Calu3 (cell line): ENCODE measurements around the gene TMEM134. TPM values are rescaled to one million over a fixed set of nuclear protein-coding genes. Genes with fewer than 3 reads are reported as not detected.
"Not testable (repeated sequence)": the region's sequence is repeated elsewhere in the genome, so short reads cannot be mapped to it uniquely, and the experiment has no call there.

Source experiments
- BruUV-seq: library from RNA; stranded (reverse); fragments of 400-500 nt; replicated peaks from 2 replicates; lab custom pipeline; 2021; lab: Mats Ljungman, UMichigan
- CTCF ChIA-PET: fragments of 300-600 bp; sonication (Branson Sonifier 250); formaldehyde crosslinking; loops from one replicate; lab custom pipeline; 2022; ENCODE audit warnings: antibody characterized with exemption; lab: Charles Lee
- DNase-seq: peaks from one replicate; pipeline ENCODE4 v3.0.0; 2022
- H3K27ac Mint-ChIP-seq: one replicate; pipeline ENCODE4 v1.8.0; 2022; ENCODE audit warnings: mixed read lengths; ENCODE audit not compliant: unreplicated experiment
- H3K27me3 Mint-ChIP-seq: one replicate; pipeline ENCODE4 v1.8.0; 2022; ENCODE audit warnings: mixed read lengths; ENCODE audit not compliant: unreplicated experiment
- H3K36me3 Mint-ChIP-seq: one replicate; pipeline ENCODE4 v1.8.0; 2022; ENCODE audit warnings: mild to moderate bottlenecking, moderate library complexity, mixed read lengths; ENCODE audit not compliant: insufficient read depth, unreplicated experiment
- H3K4me1 Mint-ChIP-seq: one replicate; pipeline ENCODE4 v1.8.0; 2022; ENCODE audit warnings: mild to moderate bottlenecking, low read depth, mixed read lengths; ENCODE audit not compliant: unreplicated experiment
- H3K4me3 Mint-ChIP-seq: one replicate; pipeline ENCODE4 v1.8.0; 2022; ENCODE audit warnings: mild to moderate bottlenecking, low read depth, moderate library complexity, mixed read lengths; ENCODE audit not compliant: unreplicated experiment
- H3K9me3 Mint-ChIP-seq: one replicate; pipeline ENCODE4 v1.8.0; 2022; ENCODE audit warnings: low read depth, mixed read lengths; ENCODE audit not compliant: unreplicated experiment
- CTCF ChIP-seq: fragments of 200-600 bp; IDR thresholded peaks from one replicate; pipeline ENCODE4 v1.8.0; 2022; ENCODE audit warnings: antibody characterized with exemption; ENCODE audit not compliant: unreplicated experiment
- intact Hi-C: fragments of 100-400 bp; cut with micrococcal nuclease; formaldehyde crosslinking; loops from one replicate; pipeline ENCODE4 v1.10.0; 2022; ENCODE audit not compliant: unreplicated experiment
- total RNA-seq: library from RNA; stranded (reverse); gene quantifications from 2 replicates; pipeline ENCODE4 v1.2.3, GENCODE V29; 2022

Gene TMEM134
- total RNA-seq, 1 experiment from 2014 or later = 31.9 TPM

GRCh38 chr11:67486481-67487195 lies 17.6 kb upstream of the TMEM134 start:
- H3K27ac Mint-ChIP-seq = no peak overlapping the region
- no peak overlapping the region for H3K4me3 Mint-ChIP-seq
- TF ChIP-seq CTCF = no peak
- CTCF ChIA-PET = no interaction called here
- no TSS peak for BruUV-seq
- peaks cover 58% of the 10 kb centered on the region for H3K36me3 Mint-ChIP-seq
- no peaks in the 10 kb centered on the region for H3K27me3 Mint-ChIP-seq
- peaks cover 26% of the 10 kb centered on the region for H3K4me1 Mint-ChIP-seq
- no peaks in the 10 kb centered on the region for H3K9me3 Mint-ChIP-seq
- no peak for DNase-seq
- intact Hi-C loops = no loop called here

- H3K27me3 Mint-ChIP-seq, intact Hi-C loops, BruUV-seq, H3K9me3 Mint-ChIP-seq, H3K27ac Mint-ChIP-seq, H3K4me3 Mint-ChIP-seq, CTCF ChIA-PET, DNase-seq: not testable (repeated sequence)
- Mint-ChIP-seq H3K36me3 (peaks cover 51% of the 10 kb centered on the region), H3K4me1 (peaks cover 26% of the 10 kb centered on the region)
Measured at GRCh38 chr11:67485873-67486361, 16.9 kb upstream of the TMEM134 start.

GRCh38 chr11:67484847-67485311 lies 15.8 kb upstream of the TMEM134 start:
- CTCF ChIA-PET = no interaction called here
- H3K36me3 Mint-ChIP-seq = peaks cover 41% of the 10 kb centered on the region
- no TSS peak for BruUV-seq
- peaks cover 26% of the 10 kb centered on the region for H3K4me1 Mint-ChIP-seq
- H3K27me3 Mint-ChIP-seq = no peaks in the 10 kb centered on the region
- TF ChIP-seq CTCF = no peak
- no peak overlapping the region for H3K27ac Mint-ChIP-seq
- no peak for DNase-seq
- no peaks in the 10 kb centered on the region for H3K9me3 Mint-ChIP-seq
- intact Hi-C loops = no loop called here
- H3K4me3 Mint-ChIP-seq = peak overlapping the region; percentile 98

- no peaks in the 10 kb centered on the region for H3K9me3 Mint-ChIP-seq
- H3K27ac Mint-ChIP-seq = no peak overlapping the region
- H3K4me3 Mint-ChIP-seq = peak overlapping the region; percentile 98
- CTCF ChIA-PET = no interaction called here
- no peak for DNase-seq
- no peak for TF ChIP-seq CTCF
- no peaks in the 10 kb centered on the region for H3K27me3 Mint-ChIP-seq
- peaks cover 26% of the 10 kb centered on the region for H3K4me1 Mint-ChIP-seq
- peaks cover 35% of the 10 kb centered on the region for H3K36me3 Mint-ChIP-seq
- intact Hi-C loops = no loop called here
- BruUV-seq = no TSS peak
Measured at GRCh38 chr11:67483831-67484665, 15.0 kb upstream of the TMEM134 start.
